HEK293 (cell line): ENCODE measurements around the gene NFIB.

Source experiments
- INSM2 ChIP-seq: fragments of 450-650 bp; formaldehyde crosslinking; IDR thresholded peaks from 2 replicates; pipeline ENCODE4 v1.5.1; 2016; ENCODE audit warnings: missing biosample characterization, missing genetic modification characterization
- MYNN ChIP-seq: fragments of 450-650 bp; formaldehyde crosslinking; IDR thresholded peaks from 2 replicates; pipeline ENCODE4 v1.5.1; 2016; ENCODE audit warnings: missing biosample characterization, missing genetic modification characterization, borderline replicate concordance
- PRDM10 ChIP-seq: fragments of 450-650 bp; formaldehyde crosslinking; IDR thresholded peaks from 2 replicates; pipeline ENCODE4 v1.5.1; 2016; ENCODE audit warnings: missing biosample characterization, missing genetic modification characterization
- PRDM6 ChIP-seq: fragments of 450-650 bp; formaldehyde crosslinking; IDR thresholded peaks from 2 replicates; pipeline ENCODE4 v1.5.1; 2017; ENCODE audit warnings: missing biosample characterization, missing genetic modification characterization
- SALL2 ChIP-seq: fragments of 450-650 bp; formaldehyde crosslinking; IDR thresholded peaks from 2 replicates; pipeline ENCODE4 v1.5.0; 2017; ENCODE audit warnings: missing biosample characterization, mild to moderate bottlenecking, missing genetic modification characterization, borderline replicate concordance
- TSHZ1 ChIP-seq: fragments of 450-650 bp; formaldehyde crosslinking; IDR thresholded peaks from 2 replicates; pipeline ENCODE4 v1.5.1; 2016; ENCODE audit warnings: missing biosample characterization, missing genetic modification characterization, borderline replicate concordance
- ZBTB49 ChIP-seq: fragments of 450-650 bp; formaldehyde crosslinking; IDR thresholded peaks from 2 replicates; pipeline ENCODE4 v1.5.1; 2016; ENCODE audit warnings: missing biosample characterization, missing genetic modification characterization, low read depth
- ZBTB8A ChIP-seq: fragments of 450-650 bp; formaldehyde crosslinking; IDR thresholded peaks from 2 replicates; pipeline ENCODE4 v1.5.1; 2016; ENCODE audit warnings: missing biosample characterization, missing genetic modification characterization
- ZEB2 ChIP-seq: fragments of 450-650 bp; formaldehyde crosslinking; IDR thresholded peaks from 2 replicates; pipeline ENCODE4 v1.5.1; 2016; ENCODE audit warnings: missing biosample characterization, missing genetic modification characterization
- ZFP37 ChIP-seq: fragments of 450-650 bp; formaldehyde crosslinking; IDR thresholded peaks from 2 replicates; pipeline ENCODE4 v1.5.1; 2016; ENCODE audit warnings: missing biosample characterization, missing genetic modification characterization
- ZFP69B ChIP-seq: fragments of 450-650 bp; formaldehyde crosslinking; IDR thresholded peaks from 2 replicates; pipeline ENCODE4 v1.5.1; 2016; ENCODE audit warnings: missing biosample characterization, missing genetic modification characterization
- ZNF112 ChIP-seq: fragments of 450-650 bp; formaldehyde crosslinking; IDR thresholded peaks from 2 replicates; pipeline ENCODE4 v1.5.0; 2017; ENCODE audit warnings: missing biosample characterization, missing genetic modification characterization
- ZNF133 ChIP-seq: fragments of 450-650 bp; formaldehyde crosslinking; IDR thresholded peaks from 2 replicates; pipeline ENCODE4 v1.5.1; 2016; ENCODE audit warnings: missing biosample characterization, missing genetic modification characterization
- ZNF24 ChIP-seq: fragments of 450-650 bp; formaldehyde crosslinking; IDR thresholded peaks from 2 replicates; pipeline ENCODE4 v1.5.1; 2016; ENCODE audit warnings: missing biosample characterization, missing genetic modification characterization
- ZNF280D ChIP-seq: fragments of 450-650 bp; formaldehyde crosslinking; IDR thresholded peaks from 2 replicates; pipeline ENCODE4 v1.5.1; 2016; ENCODE audit warnings: missing biosample characterization, missing genetic modification characterization
- ZNF350 ChIP-seq: fragments of 450-650 bp; formaldehyde crosslinking; IDR thresholded peaks from 2 replicates; pipeline ENCODE4 v1.5.0; 2017; ENCODE audit warnings: missing biosample characterization, mild to moderate bottlenecking, missing genetic modification characterization
- ZNF529 ChIP-seq: fragments of 450-650 bp; formaldehyde crosslinking; IDR thresholded peaks from 2 replicates; pipeline ENCODE4 v1.5.1; 2017; ENCODE audit warnings: missing genetic modification characterization, missing biosample characterization; ENCODE audit not compliant: insufficient replicate concordance
- ZNF560 ChIP-seq: fragments of 450-650 bp; formaldehyde crosslinking; IDR thresholded peaks from 2 replicates; pipeline ENCODE4 v1.5.1; 2017; ENCODE audit warnings: missing biosample characterization, missing genetic modification characterization, borderline replicate concordance
- ZNF585B ChIP-seq: fragments of 450-650 bp; formaldehyde crosslinking; IDR thresholded peaks from 2 replicates; pipeline ENCODE4 v1.5.1; 2016; ENCODE audit warnings: missing biosample characterization, missing genetic modification characterization
- ZNF677 ChIP-seq: fragments of 450-650 bp; IDR thresholded peaks from 2 replicates; pipeline ENCODE4 v1.5.0; 2018; ENCODE audit warnings: missing biosample characterization, mild to moderate bottlenecking, missing genetic modification characterization, moderate library complexity
- ZNF843 ChIP-seq: fragments of 450-650 bp; formaldehyde crosslinking; IDR thresholded peaks from 2 replicates; pipeline ENCODE4 v1.5.1; 2016; ENCODE audit warnings: missing biosample characterization, missing genetic modification characterization
- ZSCAN23 ChIP-seq: fragments of 450-650 bp; formaldehyde crosslinking; IDR thresholded peaks from 2 replicates; pipeline ENCODE4 v1.5.1; 2016; ENCODE audit warnings: missing biosample characterization, missing genetic modification characterization
- ZSCAN30 ChIP-seq: fragments of 450-650 bp; IDR thresholded peaks from 2 replicates; pipeline ENCODE4 v1.5.1; 2018; ENCODE audit warnings: missing biosample characterization, mild to moderate bottlenecking, missing genetic modification characterization, moderate library complexity

Gene NFIB

GRCh38 chr9:14136646-14137370, 177.1 kb downstream of the NFIB start (continued):
- TF ChIP-seq PRDM10 (tag by site-specific recombination) = no peak
- no peak for TF ChIP-seq ZNF133 (tag by site-specific recombination)
- TF ChIP-seq ZNF350 = no peak
- peak; percentile 26; the same call in 1 of the 2 replicates for TF ChIP-seq ZNF24
- TF ChIP-seq SALL2 = no peak
- TF ChIP-seq ZBTB8A (tag by site-specific recombination) = no peak
- no peak for TF ChIP-seq ZNF585B (tag by site-specific recombination)
- TF ChIP-seq ZFP69B = no peak
- TF ChIP-seq ZBTB49 (tag by site-specific recombination) = no peak
- TF ChIP-seq TSHZ1 (tag by site-specific recombination) = peak; percentile 33; the same call in 1 of the 2 replicates
- TF ChIP-seq ZNF560 (tag by site-specific recombination) = no peak
- TF ChIP-seq ZNF280D (tag by site-specific recombination) = no peak
- peak; percentile 78 for TF ChIP-seq INSM2 (tag by site-specific recombination)
- peak; percentile 11; the same call in 1 of the 2 replicates for TF ChIP-seq ZSCAN30 (tag by site-specific recombination)
- TF ChIP-seq ZSCAN23 = 0 out of 2 replicates have a peak, but pooled peaks have one; percentile 16
- no peak for TF ChIP-seq ZNF677 (tag by site-specific recombination)
- peak; percentile 70 for TF ChIP-seq ZNF843
- no peak for TF ChIP-seq ZNF112 (tag by site-specific recombination)
- no peak for TF ChIP-seq ZFP37 (tag by site-specific recombination)
- TF ChIP-seq PRDM6 (tag by site-specific recombination) = peak; percentile 76
- TF ChIP-seq ZEB2 (tag by site-specific recombination) = peak; percentile 85
- TF ChIP-seq MYNN = no peak
- TF ChIP-seq ZNF529 (tag by site-specific recombination) = no peak
